Measurements from ENCODE around the gene TPO. TPM values are rescaled to one million over a fixed set of nuclear protein-coding genes. Genes with fewer than 3 reads are reported as not detected.

TPO gene
- total RNA-seq, 1 experiment from 2014 or later = not detected

- Mint-ChIP-seq H3K4me3 (no peak overlapping the region), H3K36me3 (ENCODE audit: insufficient read depth in 1 of 3, low read depth in 3 of 3) (no peaks in the 10 kb centered on the region), H3K4me1 (peaks cover 0 to 17% of the 10 kb centered on the region in 2 experiments; a peak in 3 of 4 replicates), H3K27me3 (ENCODE audit: low read depth) (peaks cover 4% of the 10 kb centered on the region), H3K27ac (no peak overlapping the region), H3K9me3 (no peaks in the 10 kb centered on the region)
- Histone ChIP-seq H2AK5ac (ENCODE audit: insufficient read length, low read length) (no peak overlapping the region), H3K4ac (ENCODE audit: low read depth, low read length) (no peak overlapping the region), H2BK12ac (ENCODE audit: insufficient read length, low read depth, low read length) (no peak overlapping the region), H4K5ac (ENCODE audit: insufficient read length, low read depth, low read length) (no peak overlapping the region), H2AFZ (ENCODE audit: low read length) (no peak overlapping the region), H4K8ac (replicated peaks; ENCODE audit: insufficient read length, low read depth, low read length) (no peak overlapping the region), H4K91ac (ENCODE audit: insufficient read length, low read depth, low read length) (no peak overlapping the region), H3K56ac (ENCODE audit: insufficient read length, low read depth, low read length) (no peak overlapping the region), H2BK15ac (ENCODE audit: low read depth, low read length) (no peak overlapping the region; the same call in 1 of the 2 replicates), H3K4me1 (ENCODE audit: insufficient read depth, low read length) (no peaks in the 10 kb centered on the region), H3K79me2 (ENCODE audit: insufficient read depth, low read length) (peaks cover 1% of the 10 kb centered on the region; the same call in 1 of the 2 replicates), H3K9me3 (ENCODE audit: control insufficient read depth, low read depth, low read length) (no peaks in the 10 kb centered on the region), H3K4me2 (ENCODE audit: insufficient read depth, insufficient read length, low read length) (no peak overlapping the region), H3K27me3 (ENCODE audit: insufficient read depth, low read length) (no peaks in the 10 kb centered on the region; the same call in 1 of the 2 replicates), H2BK5ac (ENCODE audit: insufficient read length, low read length) (no peak overlapping the region), H2BK20ac (ENCODE audit: low read depth, low read length, poor library complexity, severe bottlenecking) (no peak overlapping the region), H3K9ac (ENCODE audit: extremely low read depth, insufficient read length, low read length) (no peak overlapping the region), H3K14ac (ENCODE audit: insufficient read depth, low read length) (no peak overlapping the region), H3K79me1 (ENCODE audit: insufficient read depth, low read depth, low read length, poor library complexity, severe bottlenecking) (no peaks in the 10 kb centered on the region), H3K23ac (ENCODE audit: insufficient read length, low read depth, low read length) (no peak overlapping the region), H3T11ph (ENCODE audit: low read length) (no peak overlapping the region), H2BK120ac (ENCODE audit: low read depth, low read length, poor library complexity, severe bottlenecking) (no peak overlapping the region), H3K23me2 (ENCODE audit: insufficient read length, low read depth, low read length, poor library complexity, severe bottlenecking) (no peaks in the 10 kb centered on the region), H3K18ac (ENCODE audit: insufficient read length, low read depth, low read length) (no peak overlapping the region), H4K20me1 (ENCODE audit: control insufficient read depth, insufficient read depth, insufficient read length) (no peaks in the 10 kb centered on the region), H3K27ac (ENCODE audit: insufficient read length, low read depth, low read length) (no peak overlapping the region)
- TF ChIP-seq CTCF (conservative IDR thresholded peaks at IDR 0.05) = no peak
- no CpG with 5 or more reads among the region's 11 CpGs for WGBS (ENCODE audit: extremely low coverage, insufficient read length, low lambda C conversion rate)
- DNase-seq = no peak
These were observed 144.2 kb downstream of the TPO start for GRCh38 chr2:1557467-1557820.

All from H9 (cell line).